Mesenchymal stem cell (in vitro differentiated cells and primary cell): ENCODE data around the gene GPHB5.
A peak's percentile ranks its signal among the peaks of the same experiment; 100 is the strongest.

ENCODE experiments used
- DNase-seq: peaks from one replicate; pipeline ENCODE4 v3.0.0-alpha.2; 2013
- H2AFZ ChIP-seq: one replicate; pipeline ENCODE4 v1.6.1; 2013; ENCODE audit warnings: low read depth, mild to moderate bottlenecking, control low read depth, inconsistent platforms, low read length, moderate library complexity
- H2AK5ac ChIP-seq: 2 replicates; pipeline ENCODE4 v1.6.1; 2013; ENCODE audit warnings: low read length, moderate library complexity, mild to moderate bottlenecking, inconsistent platforms; ENCODE audit not compliant: severe bottlenecking
- H2BK120ac ChIP-seq: one replicate; pipeline ENCODE4 v1.6.1; 2013; ENCODE audit warnings: low read depth, mild to moderate bottlenecking, inconsistent platforms, low read length, moderate library complexity
- H2BK12ac ChIP-seq, 2 experiments: one replicate each; pipeline ENCODE4 v1.6.1; 2013; ENCODE audit warnings: inconsistent platforms in 2 of 2, low read length in 2 of 2, mild to moderate bottlenecking in 2 of 2, moderate library complexity in 2 of 2, control low read depth in 1 of 2
- H2BK15ac ChIP-seq: one replicate; pipeline ENCODE4 v1.6.1; 2013; ENCODE audit warnings: mild to moderate bottlenecking, low read depth, inconsistent platforms; ENCODE audit not compliant: poor library complexity, severe bottlenecking
- H2BK5ac ChIP-seq: 2 replicates; pipeline ENCODE4 v1.6.1; 2013; ENCODE audit warnings: low read depth, mild to moderate bottlenecking, low read length, control low read depth, inconsistent platforms; ENCODE audit not compliant: poor library complexity, severe bottlenecking
- H3K14ac ChIP-seq, 2 experiments: one replicate each; pipeline ENCODE4 v1.6.1; 2013; ENCODE audit warnings: inconsistent platforms in 2 of 2, low read length in 2 of 2, control low read depth in 1 of 2, mild to moderate bottlenecking in 1 of 2, moderate library complexity in 1 of 2
- H3K18ac ChIP-seq, 2 experiments: one replicate each; pipeline ENCODE4 v1.6.1; 2013; ENCODE audit warnings: inconsistent platforms in 2 of 2, low read length in 2 of 2, control low read depth in 1 of 2, low read depth in 1 of 2, mild to moderate bottlenecking in 1 of 2
- H3K23ac ChIP-seq, 2 experiments: one replicate each; pipeline ENCODE4 v1.6.1; 2013; ENCODE audit warnings: inconsistent platforms in 2 of 2, low read length in 2 of 2, mild to moderate bottlenecking in 2 of 2, moderate library complexity in 2 of 2, control low read depth in 1 of 2
- H3K27ac ChIP-seq: 2 replicates; pipeline ENCODE4 v1.5.1; 2013; ENCODE audit warnings: mild to moderate bottlenecking, moderate library complexity, low read length, control low read depth, inconsistent platforms; ENCODE audit not compliant: poor library complexity, severe bottlenecking
- H3K27me3 ChIP-seq, 2 experiments: 2 replicates each; pipeline versions ENCODE4 v1.6.1 to v1.7.0; 2013; ENCODE audit warnings: low read length in 2 of 2, mild to moderate bottlenecking in 2 of 2, moderate library complexity in 2 of 2, control low read depth in 1 of 2, inconsistent platforms in 1 of 2; ENCODE audit not compliant: control insufficient read depth in 1 of 2, insufficient read depth in 1 of 2
- H3K36me3 ChIP-seq, 2 experiments: 2 replicates each; pipeline versions ENCODE4 v1.6.1 to v1.7.0; 2013; ENCODE audit warnings: low read length in 2 of 2, control low read depth in 1 of 2, inconsistent platforms in 1 of 2, low read depth in 1 of 2, mild to moderate bottlenecking in 1 of 2; ENCODE audit not compliant: insufficient read depth in 2 of 2, control insufficient read depth in 1 of 2
- H3K4ac ChIP-seq, 2 experiments: one replicate each; pipeline ENCODE4 v1.6.1; 2013; ENCODE audit warnings: inconsistent platforms in 2 of 2, low read length in 2 of 2, mild to moderate bottlenecking in 2 of 2, moderate library complexity in 2 of 2, control low read depth in 1 of 2, low read depth in 1 of 2
- H3K4me1 ChIP-seq: 2 replicates; pipeline ENCODE4 v1.6.1; 2013; ENCODE audit warnings: low read depth, low read length, control low read depth; ENCODE audit not compliant: control insufficient read depth, insufficient read depth
- H3K4me2 ChIP-seq: 2 replicates; pipeline ENCODE4 v1.6.1; 2013; ENCODE audit warnings: low read length, mild to moderate bottlenecking, inconsistent platforms; ENCODE audit not compliant: poor library complexity, severe bottlenecking
- H3K4me3 ChIP-seq, 2 experiments: 2 replicates each; pipeline versions ENCODE4 v1.5.1 to v1.7.0; 2013; ENCODE audit warnings: low read length in 2 of 2, mild to moderate bottlenecking in 2 of 2, control low read depth in 1 of 2, low read depth in 1 of 2; ENCODE audit not compliant: insufficient read depth in 1 of 2
- H3K79me1 ChIP-seq: replicated peaks from 2 replicates; pipeline ENCODE4 v1.6.1; 2013; ENCODE audit warnings: mild to moderate bottlenecking, control low read depth, low read length, inconsistent platforms; ENCODE audit not compliant: poor library complexity, severe bottlenecking
- H3K9ac ChIP-seq: 2 replicates; pipeline ENCODE4 v1.7.0; 2013; ENCODE audit warnings: mild to moderate bottlenecking, low read length, moderate library complexity
- H3K9me3 ChIP-seq: 2 replicates; pipeline ENCODE4 v1.7.0; 2013; ENCODE audit warnings: mild to moderate bottlenecking, low read length; ENCODE audit not compliant: control insufficient read depth
- H4K8ac ChIP-seq: one replicate; pipeline ENCODE4 v1.6.1; 2013; ENCODE audit warnings: inconsistent platforms, mild to moderate bottlenecking, low read length, moderate library complexity
- H4K91ac ChIP-seq: one replicate; pipeline ENCODE4 v1.6.1; 2013; ENCODE audit warnings: mild to moderate bottlenecking, low read length, inconsistent platforms
- WGBS: methylation state at CpG from one replicate; pipeline ENCODE4 v1.1.7; 2013; ENCODE audit warnings: mixed read lengths; 5-methylcytosine and 5-hydroxymethylcytosine counted together

GPHB5 gene

GRCh38 chr14:63342371-63342770 lies 23.6 kb upstream of the GPHB5 start:
- no peak overlapping the region for H4K8ac ChIP-seq
- no peak overlapping the region for H4K91ac ChIP-seq
- no peaks in the 10 kb centered on the region for H3K4me1 ChIP-seq
- no peaks in the 10 kb centered on the region for H3K9me3 ChIP-seq
- H3K4ac ChIP-seq, result no peak overlapping the region
- no peak overlapping the region for H2BK12ac ChIP-seq
- no peak overlapping the region for H2BK5ac ChIP-seq
- H2AFZ ChIP-seq, result no peak overlapping the region
- H3K18ac ChIP-seq, result no peak overlapping the region
- H2AK5ac ChIP-seq, result no peak overlapping the region
- 91% methylated on average over 6 of the region's 7 CpGs for WGBS
- no peak overlapping the region for H2BK120ac ChIP-seq
- H3K14ac ChIP-seq, result no peak overlapping the region
- no peaks in the 10 kb centered on the region for H3K27me3 ChIP-seq
- no peak overlapping the region for H3K4me3 ChIP-seq
- peak overlapping the region; percentile 9 for H3K9ac ChIP-seq
- no peaks in the 10 kb centered on the region for H3K36me3 ChIP-seq
- no peak overlapping the region for H2BK15ac ChIP-seq
- no peaks in the 10 kb centered on the region for H3K79me1 ChIP-seq
- H3K4me2 ChIP-seq, result no peak overlapping the region
- no peak for DNase-seq
- no peak overlapping the region for H3K27ac ChIP-seq
- no peak overlapping the region for H3K23ac ChIP-seq

DNA sequence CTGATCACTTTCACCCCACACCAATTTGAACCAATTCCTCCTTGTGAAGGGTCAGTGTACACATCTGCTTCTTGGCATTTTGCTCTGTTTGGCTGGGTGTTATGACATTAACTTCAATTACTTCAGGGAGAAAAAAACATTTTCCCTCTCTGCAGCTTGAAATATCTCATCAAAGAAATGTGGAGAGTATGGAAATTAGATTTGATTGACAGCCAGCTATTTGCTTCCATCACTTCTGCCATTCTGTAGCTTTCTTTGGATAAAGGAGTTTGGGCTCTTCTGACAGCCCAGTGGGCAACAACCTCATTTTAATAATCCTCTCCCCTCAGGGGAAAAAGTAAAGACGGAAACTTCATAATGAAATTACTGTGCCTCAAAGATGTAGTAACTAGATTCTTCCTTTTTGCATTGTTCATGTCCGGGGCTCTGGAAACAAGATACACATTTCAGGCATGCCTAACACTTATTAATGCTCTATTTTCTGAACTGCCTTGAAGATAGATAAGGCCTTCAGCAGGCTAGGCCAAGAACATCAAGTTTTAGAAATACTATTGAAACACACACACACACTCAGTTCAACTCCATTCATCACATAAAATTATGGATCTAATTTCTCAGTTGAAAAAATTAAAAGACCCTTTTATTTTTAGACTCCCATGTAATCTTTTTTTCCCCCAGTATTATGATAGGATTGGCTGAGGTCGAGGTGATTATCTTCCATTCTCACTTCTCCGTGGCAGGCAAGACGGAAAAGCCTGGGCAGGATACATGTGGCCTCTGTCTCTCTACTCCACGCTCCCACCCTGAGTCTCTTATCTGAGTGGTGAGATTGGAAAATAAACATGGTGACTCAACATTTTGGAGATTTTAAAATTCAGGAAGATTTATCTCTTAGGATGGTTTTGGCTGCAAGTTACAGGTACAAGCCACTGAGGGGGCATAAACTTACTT lies 10.3 kb upstream of the GPHB5 start:
- H3K4me1 ChIP-seq, result no peaks in the 10 kb centered on the region
- DNase-seq, result no peak
- H3K36me3 ChIP-seq, result no peaks in the 10 kb centered on the region
- no peak overlapping the region for H3K18ac ChIP-seq
- no peak overlapping the region for H3K14ac ChIP-seq
- H3K4me3 ChIP-seq, result no peak overlapping the region
- H2AK5ac ChIP-seq, result no peak overlapping the region
- H3K4ac ChIP-seq, result no peak overlapping the region
- no peak overlapping the region for H2BK15ac ChIP-seq
- no peak overlapping the region for H2BK12ac ChIP-seq
- H3K79me1 ChIP-seq, result no peaks in the 10 kb centered on the region
- no peak overlapping the region for H3K23ac ChIP-seq
- no peak overlapping the region for H3K27ac ChIP-seq
- H3K27me3 ChIP-seq, result peaks cover 17 to 19% of the 10 kb centered on the region in 2 experiments
- no peaks in the 10 kb centered on the region for H3K9me3 ChIP-seq
- H2BK5ac ChIP-seq, result no peak overlapping the region
- no peak overlapping the region for H4K91ac ChIP-seq
- H2BK120ac ChIP-seq, result no peak overlapping the region
- H2AFZ ChIP-seq, result no peak overlapping the region
- no peak overlapping the region for H3K4me2 ChIP-seq
- no peak overlapping the region for H3K9ac ChIP-seq
- H4K8ac ChIP-seq, result no peak overlapping the region
- 84% methylated on average over 6 of the region's 6 CpGs for WGBS

DNA sequence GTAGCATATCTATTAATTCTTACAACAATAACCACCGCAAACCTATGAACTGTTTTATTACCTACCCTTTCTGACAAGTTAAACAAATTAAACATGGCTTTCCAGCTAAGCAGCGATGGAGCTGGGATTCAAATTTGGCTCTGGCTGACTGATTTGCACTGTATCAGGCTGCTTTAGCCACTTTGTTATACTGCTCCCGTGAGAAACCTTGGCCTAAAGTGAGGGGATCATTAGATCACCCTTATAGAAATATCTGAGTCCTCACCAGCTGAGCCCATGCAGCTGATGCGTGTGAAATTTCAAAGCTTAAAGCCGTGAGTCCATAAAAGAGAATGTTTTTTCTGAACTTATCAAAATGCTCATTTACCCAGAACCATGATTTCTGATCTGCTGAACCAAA lies 8.1 kb upstream of the GPHB5 start:
- Histone ChIP-seq H2BK15ac (no peak overlapping the region), H3K27me3 (peaks cover 17 to 22% of the 10 kb centered on the region in 2 experiments), H3K9ac (no peak overlapping the region), H2BK5ac (no peak overlapping the region), H4K91ac (no peak overlapping the region), H3K36me3 (no peaks in the 10 kb centered on the region), H2BK12ac (no peak overlapping the region), H3K14ac (no peak overlapping the region), H2AK5ac (no peak overlapping the region), H3K18ac (no peak overlapping the region), H3K4me1 (no peaks in the 10 kb centered on the region), H3K9me3 (no peaks in the 10 kb centered on the region), H2AFZ (no peak overlapping the region), H3K27ac (no peak overlapping the region), H3K4ac (no peak overlapping the region), H3K23ac (no peak overlapping the region), H2BK120ac (no peak overlapping the region), H3K79me1 (no peaks in the 10 kb centered on the region), H4K8ac (no peak overlapping the region), H3K4me3 (no peak overlapping the region), H3K4me2 (no peak overlapping the region)
- whole genome bisulfite sequencing, result 88% methylated on average over 5 of the region's 5 CpGs
- no peak for DNase-seq

GRCh38 chr14:63322897-63323573 lies 4.3 kb upstream of the GPHB5 start:
- H4K91ac ChIP-seq, result no peak overlapping the region
- no peak for DNase-seq
- no peak overlapping the region for H4K8ac ChIP-seq
- H2BK12ac ChIP-seq, result no peak overlapping the region
- no peaks in the 10 kb centered on the region for H3K9me3 ChIP-seq
- WGBS, result 87% methylated on average over 9 of the region's 9 CpGs
- no peak overlapping the region for H3K9ac ChIP-seq
- H3K27me3 ChIP-seq, result peaks cover 13% of the 10 kb centered on the region in 2 experiments
- H3K4ac ChIP-seq, result no peak overlapping the region
- H2BK15ac ChIP-seq, result no peak overlapping the region
- H3K14ac ChIP-seq, result no peak overlapping the region
- H3K36me3 ChIP-seq, result no peaks in the 10 kb centered on the region
- no peak overlapping the region for H3K4me3 ChIP-seq
- no peak overlapping the region for H3K27ac ChIP-seq
- no peaks in the 10 kb centered on the region for H3K79me1 ChIP-seq
- no peak overlapping the region for H2AK5ac ChIP-seq
- no peaks in the 10 kb centered on the region for H3K4me1 ChIP-seq
- no peak overlapping the region for H3K23ac ChIP-seq
- H2BK5ac ChIP-seq, result no peak overlapping the region
- no peak overlapping the region for H2AFZ ChIP-seq
- no peak overlapping the region for H2BK120ac ChIP-seq
- H3K4me2 ChIP-seq, result no peak overlapping the region
- no peak overlapping the region for H3K18ac ChIP-seq
